Measurements from ENCODE around the gene FBXL17. TPM values are rescaled to one million over a fixed set of nuclear protein-coding genes. Genes with fewer than 3 reads are reported as not detected.

The FBXL17 gene
- total RNA-seq, 1 experiment from 2014 or later = 18.2 TPM

GRCh38 chr5:108206707-108207106, 175.2 kb downstream of the FBXL17 start:
- POLR2A ChIA-PET = no interaction called here
- no peak for DNase-seq (ENCODE audit: unreplicated experiment)
- Mint-ChIP-seq H3K36me3 (ENCODE audit: insufficient read depth, unreplicated experiment) (no peaks in the 10 kb centered on the region), H3K4me1 (ENCODE audit: insufficient read depth, unreplicated experiment) (no peaks in the 10 kb centered on the region), H3K4me3 (ENCODE audit: unreplicated experiment) (no peak overlapping the region), H3K27me3 (ENCODE audit: insufficient read depth, unreplicated experiment) (no peaks in the 10 kb centered on the region), H3K9me3 (ENCODE audit: unreplicated experiment) (no peaks in the 10 kb centered on the region), H3K27ac (ENCODE audit: low read depth, unreplicated experiment) (no peak overlapping the region)
- no TSS peak for BruUV-seq (replicated peaks)
- CTCF ChIA-PET = interaction anchor here (0.6 kb wide), 2 partner anchors 39 to 117 kb away, joined by 3 to 4 read pairs; no protein-coding TSS in a partner anchor
- no peak for TF ChIP-seq CTCF (IDR thresholded peaks at IDR 0.05; ENCODE audit: unreplicated experiment)
- intact Hi-C loops (cut with micrococcal nuclease) = no loop called here

- no peak for DNase-seq (ENCODE audit: unreplicated experiment)
- no TSS peak for BruUV-seq (replicated peaks)
- H3K36me3 Mint-ChIP-seq (ENCODE audit: insufficient read depth, unreplicated experiment) = no peaks in the 10 kb centered on the region
- H3K27ac Mint-ChIP-seq (ENCODE audit: low read depth, unreplicated experiment) = no peak overlapping the region
- no peak overlapping the region for H3K4me3 Mint-ChIP-seq (ENCODE audit: unreplicated experiment)
- TF ChIP-seq CTCF (IDR thresholded peaks at IDR 0.05; ENCODE audit: unreplicated experiment) = no peak
- intact Hi-C loops (cut with micrococcal nuclease) = no loop called here
- H3K4me1 Mint-ChIP-seq (ENCODE audit: insufficient read depth, unreplicated experiment) = no peaks in the 10 kb centered on the region
- no peaks in the 10 kb centered on the region for H3K9me3 Mint-ChIP-seq (ENCODE audit: unreplicated experiment)
- CTCF ChIA-PET = interaction anchor here (0.6 to 0.7 kb wide), 2 partner anchors 36 to 48 kb away, joined by 3 read pairs; no protein-coding TSS in a partner anchor
- POLR2A ChIA-PET = interaction anchor here (0.7 to 1.3 kb wide), 2 partner anchors 34 to 59 kb away, joined by 3 to 4 read pairs; no protein-coding TSS in a partner anchor
- no peaks in the 10 kb centered on the region for H3K27me3 Mint-ChIP-seq (ENCODE audit: insufficient read depth, unreplicated experiment)
These were observed 180.2 kb downstream of the FBXL17 start for GRCh38 chr5:108201721-108202120.

GRCh38 chr5:108196276-108196675, 185.6 kb downstream of the FBXL17 start:
- H3K4me3 Mint-ChIP-seq (ENCODE audit: unreplicated experiment) = no peak overlapping the region
- no peaks in the 10 kb centered on the region for H3K27me3 Mint-ChIP-seq (ENCODE audit: insufficient read depth, unreplicated experiment)
- no peaks in the 10 kb centered on the region for H3K36me3 Mint-ChIP-seq (ENCODE audit: insufficient read depth, unreplicated experiment)
- H3K4me1 Mint-ChIP-seq (ENCODE audit: insufficient read depth, unreplicated experiment) = peaks cover 14% of the 10 kb centered on the region
- TF ChIP-seq CTCF (IDR thresholded peaks at IDR 0.05; ENCODE audit: unreplicated experiment) = no peak
- no TSS peak for BruUV-seq (replicated peaks)
- POLR2A ChIA-PET = no interaction called here
- no peak for DNase-seq (ENCODE audit: unreplicated experiment)
- H3K27ac Mint-ChIP-seq (ENCODE audit: low read depth, unreplicated experiment) = no peak overlapping the region
- no peaks in the 10 kb centered on the region for H3K9me3 Mint-ChIP-seq (ENCODE audit: unreplicated experiment)
- CTCF ChIA-PET = no interaction called here
- intact Hi-C loops (cut with micrococcal nuclease) = no loop called here

GRCh38 chr5:108193021-108193795, 188.7 kb downstream of the FBXL17 start:
- POLR2A ChIA-PET = no interaction called here
- no peaks in the 10 kb centered on the region for H3K27me3 Mint-ChIP-seq (ENCODE audit: insufficient read depth, unreplicated experiment)
- H3K36me3 Mint-ChIP-seq (ENCODE audit: insufficient read depth, unreplicated experiment) = no peaks in the 10 kb centered on the region
- intact Hi-C loops (cut with micrococcal nuclease) = no loop called here
- BruUV-seq (replicated peaks) = no TSS peak
- TF ChIP-seq CTCF (IDR thresholded peaks at IDR 0.05; ENCODE audit: unreplicated experiment) = no peak
- CTCF ChIA-PET = no interaction called here
- DNase-seq (ENCODE audit: unreplicated experiment) = peak; percentile 36
- H3K4me3 Mint-ChIP-seq (ENCODE audit: unreplicated experiment) = no peak overlapping the region
- H3K27ac Mint-ChIP-seq (ENCODE audit: low read depth, unreplicated experiment) = no peak overlapping the region
- no peaks in the 10 kb centered on the region for H3K9me3 Mint-ChIP-seq (ENCODE audit: unreplicated experiment)
- H3K4me1 Mint-ChIP-seq (ENCODE audit: insufficient read depth, unreplicated experiment) = peaks cover 14% of the 10 kb centered on the region
